GM12891 (cell line): Measurements from ENCODE around the gene MAGI1.

Source experiments
- DNase-seq: peaks from one replicate; pipeline ENCODE4 v3.0.0; 2011; ENCODE audit warnings: low spot score; ENCODE audit not compliant: insufficient read length
- FAIRE-seq: peaks from 2 replicates; lab custom pipeline; 2011; peaks lifted over from hg19 to GRCh38; lab: Jason Lieb, UNC
- PAX5 ChIP-seq: IDR thresholded peaks from 2 replicates; pipeline ENCODE4 v1.6.1; 2011; ENCODE audit warnings: low read length, moderate library complexity, mild to moderate bottlenecking; ENCODE audit not compliant: insufficient read depth, severe bottlenecking
- POLR2A ChIP-seq: IDR thresholded peaks from 2 replicates; pipeline ENCODE4 v1.6.1; 2011; ENCODE audit warnings: low read depth, low read length, control low read depth
- POLR2AphosphoS5 ChIP-seq: IDR thresholded peaks from 2 replicates; pipeline ENCODE4 v1.6.1; 2011; ENCODE audit warnings: low read depth, low read length, control low read depth
- POU2F2 ChIP-seq: IDR thresholded peaks from 2 replicates; pipeline ENCODE4 v1.6.1; 2011; ENCODE audit warnings: low read depth, mild to moderate bottlenecking, control low read depth, low read length, moderate library complexity
- SPI1 ChIP-seq: IDR thresholded peaks from 2 replicates; pipeline ENCODE4 v1.6.1; 2011; ENCODE audit warnings: low read depth, low read length, control low read depth
- TAF1 ChIP-seq: IDR thresholded peaks from 2 replicates; pipeline ENCODE4 v1.6.1; 2011; ENCODE audit warnings: low read depth, low read length, control low read depth

Gene MAGI1

DNA sequence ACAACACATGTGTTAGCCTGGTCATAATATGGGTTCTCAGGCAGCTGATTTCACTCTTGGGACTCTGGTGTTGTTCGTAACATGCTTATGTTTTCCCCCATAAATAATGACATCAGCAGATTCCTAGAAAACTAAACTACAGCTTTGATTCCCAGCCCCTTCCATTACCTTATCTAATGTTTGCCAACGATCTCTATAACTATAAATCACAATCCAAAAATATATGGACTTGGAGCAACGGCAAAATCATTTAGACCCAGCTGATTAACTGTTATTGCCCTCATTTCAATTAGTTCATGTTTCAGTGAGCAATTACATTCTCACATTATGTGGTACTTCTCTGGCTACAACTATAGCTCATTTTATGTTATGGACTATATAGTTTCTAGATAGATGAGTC lies 531.3 kb downstream of the MAGI1 start:
- FAIRE-seq = no peak
- no peak for DNase-seq
- TF ChIP-seq PAX5 (no peak), TAF1 (no peak), POLR2AphosphoS5 (no peak), POU2F2 (no peak), SPI1 (no peak), POLR2A (no peak)

DNA sequence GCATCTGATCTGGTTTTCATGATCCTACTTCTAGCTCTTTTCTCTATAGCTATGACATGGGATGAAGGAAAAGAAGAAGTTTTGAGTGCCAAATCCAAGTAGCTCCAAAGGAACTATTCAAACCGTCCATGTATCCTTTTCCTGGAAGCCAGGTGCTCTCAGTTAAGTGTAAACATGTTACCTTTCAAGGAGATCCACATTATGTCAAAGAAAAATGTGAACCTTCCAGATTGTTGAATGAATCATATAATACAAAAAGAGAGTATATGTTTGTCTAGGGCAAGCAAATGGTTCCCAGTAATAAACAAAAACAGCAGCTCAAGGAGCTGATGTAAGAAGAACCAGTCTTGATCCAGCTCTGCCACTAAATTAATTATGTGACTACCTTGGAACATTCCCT lies 534.9 kb downstream of the MAGI1 start:
- no peak for TF ChIP-seq POLR2AphosphoS5
- no peak for TF ChIP-seq POLR2A
- no peak for TF ChIP-seq TAF1
- no peak for TF ChIP-seq PAX5
- no peak for TF ChIP-seq POU2F2
- no peak for TF ChIP-seq SPI1
- DNase-seq = no peak
- FAIRE-seq = no peak

DNA sequence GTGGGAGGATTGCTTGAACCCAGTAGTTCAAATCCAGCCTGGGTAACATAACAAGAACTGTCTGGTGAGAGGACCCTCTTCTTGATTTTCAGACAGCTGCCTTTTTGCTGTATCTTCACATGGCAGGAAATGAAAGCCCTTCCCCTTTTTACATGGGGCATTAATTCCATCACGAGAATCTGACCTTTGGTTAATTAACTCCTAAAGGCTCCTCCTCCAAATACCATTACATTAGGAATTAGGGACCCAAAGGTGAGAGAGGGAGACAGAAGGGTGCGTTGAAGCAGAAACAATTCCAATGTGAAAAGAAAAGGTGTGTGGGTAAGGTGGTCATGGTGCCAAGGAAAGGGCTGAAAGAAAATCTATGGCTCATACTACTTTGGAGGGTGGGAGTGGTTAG lies 536.2 kb downstream of the MAGI1 start:
- FAIRE-seq = no peak
- DNase-seq = no peak
- TF ChIP-seq PAX5 (no peak), POLR2AphosphoS5 (no peak), POLR2A (no peak), TAF1 (no peak), SPI1 (no peak), POU2F2 (no peak)

DNA sequence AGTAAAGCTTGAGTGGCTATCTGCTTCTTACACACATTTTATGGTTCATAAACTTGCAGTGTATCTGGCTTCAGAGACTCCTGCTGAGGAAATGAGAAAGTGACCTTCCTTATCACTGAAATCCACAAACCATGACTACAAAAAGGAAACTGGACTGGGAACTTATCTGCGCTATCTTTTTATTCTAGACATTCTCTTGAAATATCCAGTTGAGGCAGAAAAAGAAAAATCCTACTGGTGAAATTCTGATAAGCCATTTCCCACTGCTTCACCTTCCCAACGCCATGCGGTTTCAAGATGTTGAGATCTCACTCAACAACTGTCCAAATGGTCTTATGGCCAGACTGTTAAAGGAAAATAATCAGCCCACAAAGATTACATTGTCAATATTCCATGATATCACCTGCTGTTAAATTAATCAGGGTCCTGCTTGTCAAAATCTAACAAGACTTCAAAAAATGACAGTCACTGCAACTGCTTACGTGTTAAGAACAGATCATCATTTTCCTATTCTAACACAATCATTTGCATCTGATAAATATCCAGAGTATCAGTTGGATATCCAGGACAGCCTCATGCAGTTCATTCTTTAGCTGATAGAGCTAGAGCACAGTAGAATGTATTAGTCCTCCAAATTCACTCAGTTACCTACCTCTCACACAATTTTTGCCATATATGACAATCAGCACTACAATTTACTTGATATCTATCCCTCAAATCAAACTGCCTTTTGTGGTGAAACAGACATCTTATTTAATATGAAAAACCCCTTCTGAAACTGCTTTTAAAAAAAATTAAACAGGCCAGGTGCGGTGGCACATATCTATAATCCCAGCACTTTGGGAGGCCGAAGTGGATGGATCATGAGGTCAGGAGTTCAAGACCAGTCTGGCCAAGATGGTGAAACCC lies 538.1 kb downstream of the MAGI1 start:
- TF ChIP-seq SPI1 (no peak), POLR2A (no peak), POLR2AphosphoS5 (no peak), TAF1 (no peak), PAX5 (no peak), POU2F2 (no peak)
- DNase-seq = no peak
- no peak for FAIRE-seq

DNA sequence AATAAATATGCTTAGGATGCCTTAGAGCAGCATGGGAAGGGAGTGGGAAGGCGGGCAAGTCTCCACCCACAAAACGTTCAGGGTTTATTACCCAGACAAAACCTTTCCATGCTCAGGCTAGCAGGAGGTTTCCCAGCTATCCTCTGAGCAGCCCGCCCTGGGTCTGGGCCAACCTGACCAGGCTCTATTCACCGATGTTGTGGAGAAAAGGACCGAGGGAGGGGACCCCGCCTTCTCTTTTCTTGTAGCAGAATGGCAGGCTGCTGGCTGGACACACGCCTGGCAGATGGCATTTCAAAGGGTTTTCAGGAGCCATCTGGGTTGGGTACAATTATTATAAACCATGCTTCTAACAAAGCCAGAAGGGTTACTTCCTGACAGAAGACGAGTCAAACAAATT lies 540.9 kb downstream of the MAGI1 start:
- TF ChIP-seq TAF1 (no peak), POLR2AphosphoS5 (no peak), PAX5 (no peak), POLR2A (no peak), SPI1 (no peak), POU2F2 (no peak)
- DNase-seq (no peak), FAIRE-seq (no peak)

DNA sequence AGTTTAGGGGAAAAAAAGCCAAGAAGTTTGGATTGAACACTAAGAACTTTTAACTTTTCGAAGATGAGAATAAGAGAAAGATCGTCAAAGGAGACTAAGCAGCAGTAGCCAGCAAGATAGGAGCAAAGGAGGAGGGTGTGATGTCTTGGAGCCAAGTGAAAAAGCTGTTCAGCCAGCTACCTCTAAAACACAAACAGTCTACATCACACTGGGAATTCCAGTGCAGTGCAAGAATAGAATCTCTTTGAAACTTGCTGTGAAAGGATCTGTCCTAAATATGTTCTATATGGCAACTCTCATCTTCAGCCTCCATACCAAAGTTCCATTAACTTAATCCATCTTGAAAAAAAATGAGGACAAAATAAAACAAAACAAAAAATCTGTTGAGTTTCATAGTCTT lies 541.5 kb downstream of the MAGI1 start:
- FAIRE-seq (no peak), DNase-seq (no peak)
- no peak for TF ChIP-seq POLR2AphosphoS5
- no peak for TF ChIP-seq TAF1
- no peak for TF ChIP-seq PAX5
- no peak for TF ChIP-seq SPI1
- TF ChIP-seq POLR2A = no peak
- TF ChIP-seq POU2F2 = no peak

DNA sequence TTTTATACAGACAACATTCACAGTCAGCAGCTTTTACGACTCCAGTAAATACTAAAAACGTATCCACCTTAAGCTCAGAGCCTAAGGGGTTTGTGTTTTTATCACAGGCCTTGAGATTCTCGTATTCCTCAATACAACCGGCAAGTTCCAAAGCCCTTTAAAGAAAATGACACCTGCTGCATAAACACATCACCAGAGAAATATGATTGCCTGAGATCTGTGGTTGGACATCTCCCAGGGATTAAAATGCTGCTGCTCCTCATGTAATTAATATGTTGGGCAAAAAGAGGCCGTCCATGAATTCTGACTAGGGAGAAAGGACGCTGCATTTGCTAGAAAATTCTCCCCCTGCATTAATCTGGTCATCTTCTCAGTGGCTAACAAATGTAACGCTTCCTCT lies 544.8 kb downstream of the MAGI1 start:
- TF ChIP-seq TAF1 (no peak), PAX5 (no peak), POLR2A (no peak), POU2F2 (no peak), SPI1 (no peak), POLR2AphosphoS5 (no peak)
- DNase-seq (no peak), FAIRE-seq (no peak)

DNA sequence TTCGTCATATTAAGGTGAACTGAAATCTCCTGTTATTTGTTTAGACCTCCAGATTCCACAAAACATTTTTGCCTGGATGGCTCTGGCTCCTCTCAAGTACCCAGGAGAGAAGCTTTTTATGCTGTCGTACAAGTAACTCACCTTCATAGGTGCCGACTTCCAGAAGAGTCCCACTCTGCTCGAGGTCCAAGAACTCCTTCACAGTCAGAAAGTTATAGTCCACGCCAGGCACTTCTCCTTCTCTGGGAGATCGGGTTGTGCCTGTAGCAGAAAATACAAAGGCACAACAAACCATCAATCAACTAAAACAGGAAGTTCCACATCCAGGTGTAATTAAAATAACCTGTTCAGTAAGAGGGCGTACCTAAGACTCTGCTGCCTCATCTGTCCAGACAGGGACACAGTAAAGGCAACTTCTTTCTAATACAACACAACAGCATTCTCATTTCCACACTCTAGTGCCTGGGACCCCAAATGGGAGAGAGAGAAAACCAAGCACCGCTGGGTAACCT lies 545.3 kb downstream of the MAGI1 start:
- DNase-seq (no peak), FAIRE-seq (no peak)
- no peak for TF ChIP-seq SPI1
- no peak for TF ChIP-seq POLR2A
- no peak for TF ChIP-seq TAF1
- TF ChIP-seq POU2F2 = no peak
- no peak for TF ChIP-seq PAX5

DNA sequence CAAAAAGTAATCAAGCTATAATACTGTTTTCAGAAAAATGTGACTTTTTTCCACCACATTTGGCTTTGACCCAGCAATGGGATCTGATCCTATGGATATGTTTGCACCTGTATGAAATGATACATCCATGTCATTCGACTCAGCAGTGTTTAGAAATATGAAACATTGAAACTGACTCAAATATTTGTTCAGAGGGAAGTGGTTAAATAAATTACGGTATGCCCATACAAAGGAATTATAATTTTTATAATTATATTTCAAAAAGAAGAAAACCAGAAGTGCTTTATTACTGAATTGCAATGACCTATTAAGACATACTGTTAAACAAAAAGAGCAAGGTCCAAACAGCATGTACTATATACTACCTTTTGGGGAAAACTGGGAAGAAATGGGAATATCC lies 546.5 kb downstream of the MAGI1 start:
- DNase-seq (no peak), FAIRE-seq (no peak)
- TF ChIP-seq POLR2A (no peak), SPI1 (no peak), POU2F2 (no peak), TAF1 (no peak), PAX5 (no peak)
